HT1080 (cell line): Measurements from ENCODE around the gene DOK3. TPM values are rescaled to one million over a fixed set of nuclear protein-coding genes. Genes with fewer than 3 reads are reported as not detected.
A peak's percentile ranks its signal among the peaks of the same experiment; 100 is the strongest.

Source experiments
- DNase-seq: peaks from one replicate; pipeline ENCODE4 v3.0.0-alpha.2; 2015; ENCODE audit warnings: low read depth
- total RNA-seq: library from RNA; depleted of rRNA; stranded (reverse); fragments of >200 nt; shearing (Covaris generic); gene quantifications from 2 replicates; pipeline ENCODE4 v1.2.3, GENCODE V29; 2014

DOK3 gene
- total RNA-seq, 1 experiment from 2014 or later = 2.3 TPM

DNA sequence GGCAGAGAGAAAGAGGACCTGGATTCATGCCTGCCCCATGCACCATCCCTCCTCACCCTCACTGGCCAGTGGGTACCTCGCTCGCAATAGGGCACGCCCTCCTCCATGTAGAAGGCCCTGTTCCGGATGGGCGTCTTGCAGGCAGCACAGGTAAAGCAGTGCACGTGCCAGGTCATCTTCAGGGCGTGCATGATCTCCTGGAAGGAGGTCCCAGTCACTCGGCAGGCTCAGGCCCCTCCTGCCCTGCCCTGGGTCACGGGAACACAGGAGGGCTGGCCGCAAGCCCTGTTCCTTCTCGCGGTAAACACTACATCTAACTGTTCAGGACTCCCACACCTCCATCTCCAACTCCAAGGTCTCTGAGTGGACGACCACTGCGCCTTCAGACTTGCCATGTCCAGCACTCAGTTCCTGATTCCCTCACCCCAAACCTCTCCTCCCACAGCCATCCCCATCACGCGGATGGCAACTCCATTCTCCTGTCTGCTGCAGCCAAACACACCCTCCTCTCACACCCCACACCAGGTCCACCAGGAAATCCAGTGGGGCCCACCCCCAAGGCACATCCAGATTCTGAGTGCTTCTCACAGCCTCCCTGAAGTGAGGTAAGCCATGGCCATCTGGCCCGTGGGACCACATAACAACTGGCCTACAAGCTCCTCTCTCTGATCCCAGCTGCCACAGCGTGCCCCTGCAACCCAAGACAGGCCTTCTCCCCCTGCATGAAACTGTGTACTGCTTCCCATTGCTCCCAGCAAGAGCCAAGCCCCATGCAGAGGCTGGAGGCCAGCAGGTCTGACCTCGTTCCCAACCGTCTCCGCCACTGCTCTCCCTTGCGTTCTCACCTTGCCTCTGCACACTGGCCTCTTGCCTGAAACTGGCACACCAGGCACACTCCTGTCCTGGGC, 25.4 kb downstream of the DOK3 start:
- no peak for DNase-seq

- DNase-seq = no peak
These were observed 26.6 kb downstream of the DOK3 start for GRCh38 chr5:177483042-177483441.

GRCh38 chr5:177482359-177482795, 27.2 kb downstream of the DOK3 start:
- DNase-seq = no peak

DNA sequence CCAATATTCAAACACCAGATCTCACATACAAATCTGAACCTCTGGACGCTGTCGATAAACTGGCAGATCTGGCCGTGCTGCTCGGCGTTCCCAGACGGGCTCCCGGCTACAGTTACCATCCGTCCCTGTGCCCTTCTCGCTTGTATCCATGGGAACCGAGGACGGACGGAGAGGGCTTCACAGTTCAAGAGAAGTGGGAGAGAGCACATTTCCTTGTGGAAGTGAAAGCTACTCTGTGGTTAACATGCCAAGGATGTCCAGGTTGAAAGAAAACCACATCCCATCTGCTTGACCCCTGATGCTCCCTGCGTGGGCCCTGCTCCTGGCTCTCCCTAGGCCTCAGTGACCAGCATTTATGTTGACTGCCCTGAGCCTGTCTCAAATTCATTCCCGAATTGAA, 29.9 kb downstream of the DOK3 start:
- no peak for DNase-seq

DNA sequence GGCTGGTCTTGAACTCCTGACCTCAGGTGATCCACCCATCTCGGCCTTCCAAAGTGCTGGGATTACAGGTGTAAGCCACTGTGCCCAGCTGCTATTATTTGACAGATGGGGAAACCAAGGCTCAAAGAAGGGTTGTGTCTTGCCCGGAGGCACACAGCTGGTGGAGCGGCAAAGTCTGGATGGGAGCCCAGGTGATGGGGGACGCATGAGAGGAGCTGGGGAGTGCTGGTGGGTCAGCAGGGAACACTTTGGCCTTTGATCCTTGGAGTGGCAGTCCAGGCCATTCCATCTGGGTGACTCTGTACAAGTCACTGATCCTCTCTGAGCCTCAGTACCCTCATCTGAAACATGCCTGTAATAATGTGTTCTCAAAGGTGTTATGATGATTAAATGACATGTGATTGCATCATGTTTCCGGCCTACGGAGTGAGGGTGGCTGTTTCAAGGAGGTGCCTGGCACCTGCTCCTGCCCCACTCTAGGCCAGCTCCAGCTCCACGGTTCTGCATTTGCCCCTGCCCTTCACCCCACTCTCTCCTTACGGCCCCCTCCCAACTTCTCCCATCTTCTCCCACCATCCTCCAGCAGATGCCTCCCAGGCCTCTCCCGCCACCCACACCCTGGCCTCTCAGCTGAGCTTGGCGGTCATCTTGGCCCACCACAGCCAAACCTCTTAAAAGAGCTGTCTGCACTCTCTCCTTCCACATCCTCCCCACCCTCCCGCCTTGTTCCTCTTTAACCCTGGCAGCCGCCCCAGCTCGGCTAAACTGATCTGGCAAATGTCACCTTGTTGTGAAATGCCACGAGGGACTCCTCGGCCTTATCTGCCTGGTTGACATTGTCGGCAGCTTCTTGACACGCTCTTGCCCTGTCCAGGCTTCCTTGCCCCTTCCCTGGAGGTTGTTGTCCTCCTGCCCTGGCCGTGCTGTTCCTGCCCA, 30.6 kb downstream of the DOK3 start:
- DNase-seq = no peak

GRCh38 chr5:177477701-177478477, 31.7 kb downstream of the DOK3 start:
- DNase-seq = no peak

- no peak for DNase-seq
These were observed 32.9 kb downstream of the DOK3 start for GRCh38 chr5:177476531-177477233.

GRCh38 chr5:177475563-177476427, 33.8 kb downstream of the DOK3 start:
- DNase-seq = no peak

- DNase-seq = no peak
These were observed 34.6 kb downstream of the DOK3 start for GRCh38 chr5:177474846-177475562.

DNA sequence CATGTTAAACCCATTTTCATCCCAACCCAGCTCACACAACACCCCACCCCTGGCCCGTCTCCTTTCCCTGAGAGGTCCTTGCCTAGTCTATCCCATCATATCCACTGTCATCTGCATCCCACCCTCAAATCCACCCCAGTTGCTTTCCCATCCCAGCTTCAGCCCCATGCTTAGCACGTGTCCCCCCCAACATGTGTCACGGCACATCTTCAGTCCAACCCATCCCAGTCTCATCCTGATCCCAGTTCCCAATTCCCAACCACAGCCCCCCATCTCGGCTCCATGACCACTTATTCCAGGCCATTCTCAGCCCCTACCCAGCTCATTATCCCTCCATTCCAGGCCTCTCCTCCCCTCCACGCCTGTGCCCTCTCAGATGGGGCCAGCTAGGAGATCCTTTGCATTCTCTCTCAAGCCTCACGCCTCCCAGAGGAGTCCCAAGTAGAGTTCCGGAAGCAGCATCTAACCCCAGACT, 35.6 kb downstream of the DOK3 start:
- no peak for DNase-seq

- no peak for DNase-seq
These were observed 36.1 kb downstream of the DOK3 start, which contains the start of gene DBN1 for GRCh38 chr5:177473443-177474001. TSS of gene DBN1 (minus strand) at chr5:177473634. CDS start at chr5:177473521, 113 bp downstream.

DNA sequence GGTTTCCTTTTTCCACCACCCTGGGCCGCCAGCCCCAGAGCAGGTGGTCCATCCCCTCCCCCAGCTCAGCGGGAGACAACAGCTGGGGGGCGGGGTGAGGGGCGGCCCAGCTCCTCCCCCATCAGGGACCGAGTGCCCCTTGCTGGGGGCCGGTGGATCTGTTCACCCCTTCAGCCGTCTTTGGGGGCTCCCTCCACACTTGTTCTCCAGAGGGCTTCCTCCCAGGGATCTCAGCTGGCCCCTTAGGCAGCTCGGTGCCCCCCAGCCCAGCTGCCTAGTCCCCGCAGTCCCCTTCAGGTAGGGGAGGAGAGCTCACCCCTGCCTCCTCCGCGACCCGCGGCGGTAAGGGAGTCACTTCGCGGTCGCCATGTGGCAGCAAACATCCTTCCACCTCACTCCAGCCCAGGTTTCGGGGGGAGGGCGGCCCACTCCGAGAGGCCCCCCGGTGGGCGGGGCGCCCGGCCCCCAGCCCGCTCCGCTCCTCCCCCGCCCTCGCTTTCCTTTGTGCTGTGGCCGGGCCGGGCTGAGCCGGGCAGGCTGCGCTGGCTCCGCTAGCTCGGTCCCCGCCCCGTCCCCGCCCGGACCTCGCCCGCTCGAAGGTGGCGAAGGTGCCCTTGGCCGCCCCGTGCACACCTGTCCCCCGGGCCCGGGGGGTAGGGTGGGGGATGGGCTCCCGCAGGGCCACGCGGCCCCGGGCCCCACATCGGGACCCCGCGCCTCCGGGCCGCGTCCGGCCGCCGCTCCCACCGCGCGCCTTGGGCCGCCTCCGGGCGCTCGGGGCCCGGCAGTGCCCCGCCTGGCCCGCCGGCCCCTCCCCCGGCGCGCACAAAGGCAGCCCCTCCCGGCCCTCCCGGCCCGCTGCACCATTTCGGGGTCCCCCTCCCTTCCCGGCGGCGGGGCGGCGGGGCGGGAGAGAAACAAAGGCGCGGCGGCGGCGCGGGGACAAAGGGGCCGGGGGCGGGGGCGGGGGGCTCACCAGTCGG, 36.9 kb downstream of the DOK3 start:
- DNase-seq = no peak

DNA sequence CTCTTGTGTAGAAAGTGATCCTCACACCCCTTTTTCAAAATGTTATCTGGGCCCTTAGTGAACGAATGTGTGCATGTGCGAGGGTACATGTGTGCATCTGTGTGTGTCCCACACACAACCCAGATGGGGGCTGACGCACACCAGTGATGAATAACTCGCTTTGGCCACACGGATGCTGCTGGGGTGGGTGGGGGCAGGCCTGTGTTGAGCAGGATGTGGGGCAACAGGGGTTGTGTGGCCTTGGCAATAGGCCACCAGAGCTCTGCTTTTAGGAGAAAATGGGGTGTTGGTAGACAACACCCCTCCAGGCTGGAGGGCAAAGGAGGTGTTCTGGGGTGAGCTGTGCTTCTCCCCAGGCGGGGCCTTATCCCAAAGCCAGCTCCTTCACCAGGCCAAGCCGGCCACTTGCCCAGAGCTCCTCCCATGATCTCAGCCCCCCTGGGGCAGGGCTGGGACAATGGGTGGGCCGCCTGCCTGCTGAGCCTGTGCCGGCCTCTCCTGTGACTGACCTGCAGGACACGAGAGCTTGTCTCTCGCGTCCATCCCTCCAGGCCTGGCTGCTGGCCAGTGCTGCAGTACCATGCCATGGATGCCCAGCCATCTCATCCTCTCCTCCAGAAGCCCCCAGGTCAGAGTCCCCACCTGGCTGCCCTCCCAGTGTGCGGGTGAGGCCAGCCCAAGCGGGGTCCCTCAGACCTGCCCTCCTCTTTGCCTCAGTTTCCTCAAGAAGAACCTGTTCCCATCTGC, 37.8 kb downstream of the DOK3 start:
- DNase-seq = no peak

GRCh38 chr5:177470759-177471536, 38.7 kb downstream of the DOK3 start:
- peak; percentile 48 for DNase-seq

DNA sequence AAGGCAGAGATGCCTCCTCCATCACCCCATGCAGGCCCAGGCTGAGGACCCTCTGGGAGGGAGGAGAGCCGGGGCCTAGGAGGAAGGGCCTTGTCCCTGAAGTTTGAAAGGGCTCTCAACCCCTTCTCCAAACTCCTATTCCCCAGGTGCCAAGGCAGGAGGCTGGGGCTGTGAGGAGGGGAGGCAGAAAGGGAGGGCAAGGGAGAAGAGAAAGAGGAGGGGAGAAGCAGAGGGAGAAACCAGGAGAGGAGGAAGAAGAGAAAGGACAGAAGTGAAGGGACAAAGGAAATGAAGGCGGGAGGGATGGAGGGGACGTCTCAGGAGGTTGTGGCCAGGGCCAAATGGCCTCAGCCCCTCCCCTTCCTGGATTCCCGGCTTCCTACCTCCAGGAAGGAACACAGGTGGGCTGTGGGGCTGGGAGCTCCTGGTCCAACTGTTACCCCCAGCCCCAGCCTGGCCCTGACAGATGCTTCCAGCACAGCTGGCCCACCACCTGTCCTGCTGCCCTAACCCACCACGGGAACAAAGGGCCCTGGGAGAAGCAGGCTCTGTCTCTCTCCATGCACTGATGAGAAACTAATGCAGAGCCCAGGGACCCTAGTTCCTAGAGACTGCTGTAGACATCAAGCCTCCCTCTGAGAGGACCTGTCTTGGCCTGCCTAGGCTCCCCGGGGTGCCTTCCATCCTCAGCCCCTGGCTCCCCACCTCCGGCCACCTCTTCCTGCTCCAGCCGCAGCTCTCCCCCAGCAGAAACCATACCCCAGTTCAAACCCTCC, 39.7 kb downstream of the DOK3 start:
- DNase-seq = no peak
